HL-60/S4 treated with retinoic acid at 250 ng/mL for 4 days and 3 days (cell line): Measurements from ENCODE around the gene MGLL.
"Not testable (repeated sequence)": the region's sequence is repeated elsewhere in the genome, so short reads cannot be mapped to it uniquely, and the experiment has no call there.

Experiments
- in situ Hi-C: fragments of 300-500 bp; cut with MboI; formaldehyde crosslinking; loops from 2 replicates; pipeline ENCODE4 v1.7.0; 2022; ENCODE audit warnings: low sequenced_read_pairs

Gene MGLL

GRCh38 chr3:127692501-127693335 is 129.6 kb downstream of the MGLL start:
- in situ Hi-C loops: no loop called here

DNA sequence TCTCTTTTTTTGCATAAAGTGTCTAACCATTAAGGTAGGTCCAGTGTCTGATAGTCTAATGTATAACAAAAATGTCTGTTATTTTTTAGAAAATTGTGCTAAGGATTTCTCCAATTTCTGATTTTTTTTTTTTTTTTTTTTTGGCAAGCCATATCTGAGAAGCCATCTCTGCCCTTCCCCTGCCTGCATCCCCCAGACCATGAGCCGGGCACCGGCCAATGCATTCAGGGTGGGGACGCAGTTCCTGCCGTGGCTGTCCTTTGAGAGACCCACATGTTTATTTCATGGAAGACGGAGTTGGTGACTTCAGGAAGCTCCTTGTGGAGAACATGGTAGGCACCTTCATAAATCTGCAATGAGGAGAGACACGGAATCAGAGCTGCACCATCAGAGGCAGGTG is 130.3 kb downstream of the MGLL start:
- in situ Hi-C loops: no loop called here

DNA sequence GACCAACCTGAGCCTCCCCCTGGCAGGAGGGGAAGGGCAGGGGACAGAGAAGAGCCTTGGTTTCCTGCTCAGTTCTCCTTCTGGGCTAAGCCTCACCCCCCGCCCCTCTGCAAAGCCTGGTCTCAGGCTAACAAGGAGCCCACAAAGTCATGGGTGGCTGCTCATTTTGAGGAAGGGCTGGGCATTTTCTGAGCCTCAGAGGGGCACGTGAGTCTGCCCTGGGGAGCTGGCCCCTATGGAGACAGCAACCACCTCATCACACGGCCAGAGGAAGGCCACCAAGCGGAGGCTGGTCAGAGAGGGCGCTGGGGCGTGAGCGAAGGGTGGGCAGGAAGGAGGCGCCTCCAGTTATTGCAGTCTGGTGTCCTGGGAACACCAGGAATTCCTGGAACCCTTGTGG is 130.8 kb downstream of the MGLL start:
- in situ Hi-C loops: no loop called here

GRCh38 chr3:127690823-127691452 is 131.4 kb downstream of the MGLL start:
- in situ Hi-C loops: no loop called here

- in situ Hi-C loops: no loop called here
These were observed 132.2 kb downstream of the MGLL start for GRCh38 chr3:127690106-127690505.

DNA sequence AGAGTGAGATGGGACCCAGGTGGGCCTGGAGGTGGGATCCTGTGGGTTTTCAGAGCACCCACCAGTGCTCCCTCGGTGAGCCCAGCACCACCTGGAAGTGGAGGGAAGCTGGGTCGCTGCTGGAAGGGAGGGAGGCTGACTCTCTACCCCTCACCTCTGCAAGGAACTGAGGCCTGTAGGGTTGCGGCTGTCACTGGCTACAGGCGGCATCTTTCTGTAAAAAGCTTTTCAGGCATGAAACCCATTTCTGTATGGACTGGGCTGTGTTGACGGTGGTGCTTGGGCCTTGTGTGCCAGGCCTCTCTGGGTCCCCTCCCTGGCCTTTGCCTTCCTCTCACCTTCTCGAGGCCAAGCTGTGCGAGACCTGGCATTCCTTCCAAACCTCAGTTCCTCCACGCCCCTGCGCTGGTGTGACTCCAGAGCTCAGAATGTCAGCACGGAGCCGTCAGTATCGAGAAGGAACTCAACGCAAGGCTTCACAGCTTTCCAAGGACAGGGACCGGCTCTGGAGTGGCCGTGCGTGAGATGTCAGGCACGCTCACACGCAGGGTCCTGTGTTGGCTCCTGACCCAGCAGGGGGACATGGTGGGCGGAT is 133.0 kb downstream of the MGLL start:
- in situ Hi-C loops: no loop called here

DNA sequence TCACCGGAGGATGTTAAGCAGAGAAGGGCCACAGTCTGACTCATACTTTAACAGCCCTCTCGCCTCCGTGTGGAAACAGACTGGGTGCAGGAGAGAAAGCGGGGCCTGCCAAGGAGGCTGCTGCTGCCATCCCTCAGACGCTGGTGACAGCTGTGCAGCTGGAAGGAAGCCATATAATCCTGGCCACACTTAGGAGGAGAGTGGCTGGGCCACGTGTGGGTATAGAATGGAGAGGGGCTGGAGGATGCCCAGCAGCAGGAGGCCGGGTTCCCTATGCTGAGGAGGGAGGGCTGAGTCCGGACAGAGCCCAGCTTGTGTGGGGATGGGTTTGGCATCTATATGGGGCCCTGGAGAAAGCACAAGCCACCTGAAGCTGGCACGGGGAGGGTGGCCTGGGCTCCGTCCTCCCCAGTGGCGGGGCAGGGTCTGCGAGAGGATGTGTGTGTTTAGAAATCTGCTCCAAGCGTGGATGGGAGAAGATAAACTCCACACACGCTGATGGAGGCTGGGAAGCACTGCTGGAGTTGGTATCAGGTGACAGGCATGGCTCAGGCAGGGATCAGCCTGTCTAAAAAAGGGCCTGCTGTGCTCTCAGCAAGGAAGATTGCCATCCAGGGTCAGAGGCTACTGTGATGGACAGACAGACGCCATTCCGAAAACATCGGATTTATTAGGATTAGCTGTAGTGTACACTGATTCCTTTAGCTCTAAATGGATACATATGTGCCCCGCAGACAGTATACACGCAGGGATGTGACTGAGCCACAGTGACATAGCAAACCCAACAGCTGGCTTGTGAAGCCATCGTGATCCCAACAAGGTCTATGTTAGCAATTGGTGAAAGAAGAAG is 133.7 kb downstream of the MGLL start:
- in situ Hi-C loops: no loop called here

- in situ Hi-C loops: no loop called here
These were observed 134.3 kb downstream of the MGLL start for GRCh38 chr3:127688022-127688415.

DNA sequence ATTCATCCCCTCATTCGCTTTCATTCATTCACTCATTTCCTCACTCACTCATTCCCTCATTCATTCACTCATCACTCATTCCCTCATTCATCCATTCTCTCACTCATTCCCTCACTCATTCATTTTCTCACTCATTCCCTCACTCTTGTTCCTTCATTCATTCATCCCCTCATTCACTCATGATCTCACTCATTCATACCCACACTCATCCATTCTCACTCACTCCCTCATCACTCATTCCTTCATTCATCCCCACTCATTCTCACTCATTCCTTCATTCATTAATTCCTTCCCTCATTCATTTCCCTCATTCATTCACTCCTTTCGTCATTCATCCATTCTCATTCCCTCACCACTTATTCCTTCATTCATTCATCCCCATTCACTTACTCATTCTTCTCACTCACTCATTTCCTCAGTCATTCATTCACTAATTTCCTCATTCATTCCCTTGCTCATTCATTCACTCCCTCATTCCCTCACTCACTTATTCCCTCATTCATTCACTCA is 135.0 kb downstream of the MGLL start:
- in situ Hi-C loops: no loop called here

DNA sequence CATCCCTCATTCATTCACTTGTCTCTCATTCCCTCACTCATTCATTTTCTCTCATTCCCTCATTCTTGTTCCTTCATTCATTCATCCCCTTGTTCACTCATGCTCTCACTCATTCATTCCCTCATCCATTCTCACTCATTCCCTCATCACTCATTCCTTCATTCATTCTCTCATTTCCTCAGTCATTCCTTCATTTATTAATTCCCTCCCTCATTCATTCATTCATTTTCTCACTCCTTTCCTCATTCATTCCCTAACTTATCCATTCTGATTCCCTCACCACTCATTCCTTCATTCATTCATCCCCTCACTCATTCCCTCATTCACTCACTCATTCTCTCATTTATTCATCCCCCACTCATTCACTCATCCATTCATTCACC is 135.8 kb downstream of the MGLL start:
- in situ Hi-C loops: no loop called here

DNA sequence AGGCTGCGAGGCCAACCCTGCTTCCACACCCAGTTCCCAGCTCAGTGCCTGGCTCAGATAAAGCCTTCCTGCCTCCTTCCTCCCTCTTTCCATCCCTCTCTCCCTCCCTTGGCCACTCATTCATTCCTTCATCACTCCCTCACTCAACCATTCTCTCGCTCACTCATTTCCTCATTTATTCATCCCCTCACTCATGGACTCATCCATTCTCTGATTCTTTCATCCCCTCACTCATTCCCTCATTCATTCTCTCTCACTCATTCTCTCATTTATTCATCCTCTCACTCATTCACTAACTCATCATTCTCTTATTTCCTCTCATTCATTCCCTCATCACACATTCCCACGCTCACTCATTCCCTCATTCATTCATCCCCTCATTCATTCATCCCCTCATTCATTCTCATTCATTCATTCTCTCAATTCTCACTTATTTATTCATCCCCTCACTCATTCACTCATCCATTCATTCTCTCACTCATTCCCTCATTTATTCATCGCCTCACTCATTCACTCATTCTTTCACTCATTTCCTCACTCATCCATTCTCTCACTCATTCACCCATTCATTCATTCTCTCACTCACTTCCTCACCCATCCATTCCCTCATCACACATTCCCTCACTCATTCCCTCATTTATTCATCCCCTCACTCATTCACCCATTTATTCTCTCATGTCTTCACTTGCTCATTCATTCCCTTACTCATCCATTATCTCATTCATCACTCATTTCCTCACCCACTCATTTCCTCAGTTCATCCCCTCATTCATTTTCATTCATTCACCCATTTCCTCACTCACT is 136.4 kb downstream of the MGLL start:
- in situ Hi-C loops: no loop called here

GRCh38 chr3:127684871-127685707 is 137.2 kb downstream of the MGLL start:
- in situ Hi-C loops: no loop called here

DNA sequence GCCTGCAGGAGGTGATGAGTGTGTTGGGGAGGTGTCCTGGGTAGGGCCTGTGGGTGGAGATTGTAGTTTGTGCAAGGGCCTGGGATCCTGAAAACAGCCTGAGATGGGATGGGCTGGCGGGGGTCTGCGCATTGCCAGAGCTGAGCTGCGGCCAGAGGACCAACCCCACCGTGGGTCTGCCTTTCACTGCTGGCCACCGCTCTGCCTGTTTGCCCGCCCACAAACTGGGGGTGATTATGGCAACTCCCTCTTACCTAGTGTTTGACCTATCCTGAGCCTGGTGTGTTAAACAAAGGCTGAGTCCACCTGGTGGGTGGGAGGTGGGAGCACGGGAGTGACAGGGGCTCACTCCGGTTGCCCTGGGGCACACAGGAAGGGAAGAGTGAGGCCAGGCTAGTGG is 139.8 kb downstream of the MGLL start:
- in situ Hi-C loops: no loop called here

DNA sequence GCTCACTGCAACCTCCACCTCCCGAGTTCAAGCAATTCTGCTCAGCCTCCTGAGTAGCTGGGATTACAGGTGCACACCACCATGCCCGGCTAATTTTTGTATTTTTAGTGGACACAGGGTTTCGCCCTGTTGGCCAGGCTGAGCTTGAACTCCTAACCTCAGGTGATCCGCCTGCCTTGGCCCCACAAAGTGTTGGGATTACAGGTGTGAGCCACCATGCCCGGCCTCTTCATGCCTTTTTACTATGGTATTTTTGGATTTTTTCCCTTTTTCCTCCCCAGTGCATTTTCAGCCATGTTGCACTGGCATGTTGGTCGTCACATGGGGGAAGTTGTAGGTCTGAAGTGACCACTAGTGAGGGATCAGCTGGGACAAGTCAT is 140.2 kb downstream of the MGLL start:
- in situ Hi-C loops: not testable (repeated sequence)

DNA sequence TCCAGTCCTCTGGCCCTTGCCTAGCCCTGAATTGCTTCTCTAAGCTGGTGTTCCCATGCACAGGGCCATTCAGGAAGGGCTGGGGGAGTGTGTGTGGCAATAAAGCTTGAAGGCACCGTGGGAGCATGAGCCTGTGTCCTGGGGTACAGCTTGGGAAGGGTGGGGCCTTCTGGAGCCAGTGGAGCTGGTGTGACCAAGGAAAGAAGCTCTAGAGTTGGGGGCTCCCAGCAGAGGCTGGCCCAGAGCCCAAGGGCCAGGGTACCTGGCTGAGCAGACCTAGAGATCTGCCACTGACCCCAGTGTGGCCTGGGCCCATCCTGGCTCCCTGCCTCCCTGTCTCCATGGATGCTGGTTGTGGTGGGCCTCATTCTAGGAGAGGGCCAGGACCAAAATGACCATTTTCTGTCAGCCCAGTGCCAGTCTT is 141.5 kb downstream of the MGLL start:
- in situ Hi-C loops: no loop called here

DNA sequence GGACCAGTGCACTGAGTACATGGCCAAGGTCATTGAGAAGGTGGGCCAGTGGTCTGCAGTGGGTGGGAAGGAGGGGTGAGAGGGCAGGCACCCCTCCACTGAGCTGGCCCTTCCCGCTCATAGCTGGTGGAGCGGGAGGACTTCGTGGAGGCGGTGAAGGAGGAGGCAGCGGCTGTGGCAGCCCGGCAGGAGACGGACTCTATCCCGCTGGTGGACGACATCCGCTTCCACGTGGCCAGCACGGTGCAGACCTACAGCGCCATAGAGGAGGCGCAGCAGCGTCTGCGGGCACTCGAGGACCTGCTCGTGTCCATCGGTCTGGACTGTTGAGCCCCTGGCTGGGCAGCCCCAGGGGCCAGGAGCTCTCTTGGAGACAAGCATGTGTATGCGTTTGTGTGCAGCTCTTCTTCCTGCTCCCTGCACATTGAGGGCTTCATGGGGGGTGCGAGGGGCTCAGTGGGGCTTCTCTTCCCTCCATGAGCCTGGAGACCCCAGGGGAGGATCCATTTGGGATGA is 142.1 kb downstream of the MGLL start:
- in situ Hi-C loops: no loop called here

DNA sequence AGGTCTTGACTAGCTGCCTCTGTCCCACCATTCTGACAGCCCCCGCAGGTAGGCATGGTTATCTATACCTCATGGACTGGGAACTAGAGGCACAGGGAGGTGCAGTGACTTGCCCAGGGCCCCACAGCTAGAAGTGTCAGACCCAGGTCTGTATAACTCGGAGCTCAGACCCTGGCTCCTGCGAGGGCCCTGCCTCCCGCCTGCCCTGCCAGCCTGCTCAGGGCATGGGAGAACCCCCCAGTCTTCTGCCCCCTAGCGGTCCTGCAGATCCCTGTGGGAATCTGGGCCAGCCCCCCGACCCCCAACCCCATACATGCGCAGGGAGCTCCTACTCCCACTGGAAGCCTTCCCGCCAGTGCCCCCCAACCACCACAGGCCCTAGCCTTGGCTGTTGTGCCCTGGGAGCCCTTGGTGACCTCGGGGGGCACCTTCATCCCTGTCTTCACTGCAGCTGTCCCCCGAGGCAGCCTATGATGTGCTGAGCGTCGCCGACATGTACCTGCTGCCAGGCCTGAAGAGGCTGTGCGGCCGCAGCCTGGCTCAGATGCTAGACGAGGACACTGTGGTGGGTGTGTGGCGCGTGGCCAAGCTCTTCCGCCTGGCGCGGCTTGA is 142.7 kb downstream of the MGLL start:
- in situ Hi-C loops: no loop called here

DNA sequence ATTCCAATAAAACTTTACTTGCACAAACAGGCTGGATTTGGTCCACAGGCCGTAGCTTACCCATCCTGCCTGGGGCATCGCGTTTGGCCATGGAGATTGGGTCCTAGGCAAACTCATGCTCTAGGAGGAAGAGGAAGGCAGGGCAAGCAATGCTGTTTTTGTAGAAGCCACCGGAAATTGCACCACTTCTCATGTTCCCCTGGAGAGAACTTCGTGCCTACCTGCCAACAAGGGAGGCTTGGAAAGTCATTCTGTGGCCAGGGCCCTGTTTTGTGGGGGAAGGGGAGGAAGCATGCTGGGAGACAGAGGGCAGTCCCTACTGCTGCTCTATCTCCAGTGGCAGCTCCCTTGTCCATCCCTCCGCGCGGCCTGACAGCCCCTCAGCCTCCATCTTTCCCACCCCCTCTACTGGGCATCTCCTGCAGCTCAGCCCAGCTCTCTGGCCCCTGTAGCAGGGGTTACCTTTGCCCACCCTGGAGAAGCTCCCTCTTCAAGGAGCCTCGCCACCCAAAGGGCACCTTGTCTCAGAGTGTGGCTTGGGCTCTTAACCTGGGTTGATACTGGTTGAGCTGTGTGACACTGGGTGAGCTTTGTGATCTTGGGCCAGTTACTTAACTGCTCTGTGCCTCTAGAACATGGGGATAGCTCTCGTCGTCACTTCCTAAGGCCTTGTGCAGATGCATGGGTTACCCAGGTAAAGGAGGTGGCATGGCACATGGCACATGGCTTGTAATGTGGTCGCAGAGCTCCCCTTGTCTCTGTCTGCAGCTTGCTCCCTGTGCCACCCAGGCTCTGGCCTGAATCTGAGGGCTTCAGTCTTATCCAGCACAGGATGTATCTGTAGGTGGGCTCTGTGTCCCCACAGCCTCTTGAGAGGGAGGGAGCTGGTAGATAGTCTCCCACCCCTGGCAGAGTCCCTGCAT is 143.4 kb downstream of the MGLL start:
- in situ Hi-C loops: no loop called here
